Measurements from ENCODE around the gene WWTR1.

WWTR1 gene

GRCh38 chr3:149657926-149658743 lies at the start of gene WWTR1:
TSS of gene WWTR1 (minus strand) at chr3:149658025. CDS start at chr3:149657306, 719 bp downstream.
- peak; percentile 17 to 88 (median 73) for DNase-seq

GRCh38 chr3:149706905-149707304 lies 49.1 kb upstream of the WWTR1 start:
- peak in 3 of 51 donors; percentile 2 to 8 (median 3) for DNase-seq

- DNase-seq = no peak
Observed at GRCh38 chr3:149705416-149705815, 47.6 kb upstream of the WWTR1 start.

- peak in 1 of 51 donors; percentile 2 for DNase-seq
Observed at GRCh38 chr3:149703466-149703865, 45.6 kb upstream of the WWTR1 start.

- DNase-seq = peak in 1 of 51 donors; percentile 5
Observed at GRCh38 chr3:149702691-149703441, 45.0 kb upstream of the WWTR1 start.

- DNase-seq = no peak
Observed at GRCh38 chr3:149701977-149702350, 44.1 kb upstream of the WWTR1 start.

GRCh38 chr3:149701206-149701976 lies 43.6 kb upstream of the WWTR1 start:
- DNase-seq = no peak

- no peak for DNase-seq
Observed at GRCh38 chr3:149688122-149688757, 30.4 kb upstream of the WWTR1 start.

GRCh38 chr3:149686996-149687395 lies 29.2 kb upstream of the WWTR1 start:
- no peak for DNase-seq

GRCh38 chr3:149678351-149678950 lies 20.6 kb upstream of the WWTR1 start:
- no peak for DNase-seq

GRCh38 chr3:149673393-149673792 lies 15.6 kb upstream of the WWTR1 start:
- DNase-seq = no peak

- DNase-seq = no peak
Observed at GRCh38 chr3:149670742-149671492, 13.1 kb upstream of the WWTR1 start.

GRCh38 chr3:149667576-149667975 lies 9.8 kb upstream of the WWTR1 start:
- DNase-seq = no peak

GRCh38 chr3:149663966-149664365 lies 6.1 kb upstream of the WWTR1 start:
- DNase-seq = no peak

GRCh38 chr3:149662240-149662887 lies 4.5 kb upstream of the WWTR1 start:
- no peak for DNase-seq

GRCh38 chr3:149660462-149660861 lies 2.6 kb upstream of the WWTR1 start:
- DNase-seq = no peak

GRCh38 chr3:149658744-149659497 lies 1.1 kb upstream of the WWTR1 start:
- peak in 9 of 51 donors; percentile 18 to 64 (median 47) for DNase-seq

- DNase-seq = peak in 8 of 51 donors; percentile 25 to 64 (median 48)
Observed at GRCh38 chr3:149657321-149657925, 402 bp downstream of the WWTR1 start.

Measured in hypothalamus (tissue), 51 donors.